HG02623 (cell line): ENCODE data around the gene AOAH.

Experiments
- ATAC-seq: cut with Tn5 transposase; IDR thresholded peaks from one replicate; pipeline ENCODE4 v1.9.1; 2021; ENCODE audit warnings: moderate library complexity; ENCODE audit not compliant: unreplicated experiment

The AOAH gene

GRCh38 chr7:36605261-36606051, 118.8 kb downstream of the AOAH start:
- no peak for ATAC-seq

- no peak for ATAC-seq
These were observed 119.5 kb downstream of the AOAH start for GRCh38 chr7:36604806-36605205.

GRCh38 chr7:36602934-36603887, 121.1 kb downstream of the AOAH start:
- ATAC-seq = no peak

GRCh38 chr7:36602511-36602910, 121.8 kb downstream of the AOAH start:
- ATAC-seq = no peak

DNA sequence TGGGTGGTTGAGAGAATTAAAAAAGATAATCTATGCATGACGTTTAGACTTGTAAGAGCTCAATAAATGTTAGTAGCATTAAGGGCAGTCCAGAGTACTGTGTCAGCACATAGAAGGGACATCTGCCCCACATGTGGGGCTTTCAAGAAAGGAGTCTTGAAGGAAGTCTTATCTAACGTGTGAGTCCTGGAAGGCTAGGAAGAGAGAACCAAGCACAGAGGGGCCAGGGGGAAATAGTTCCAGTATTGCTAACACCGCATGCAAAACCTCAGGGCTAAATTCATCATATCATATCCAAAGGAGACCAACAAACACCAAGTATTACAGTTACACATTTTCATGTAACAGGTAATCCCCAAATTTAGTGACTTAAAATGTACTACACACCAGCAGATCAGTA, 122.7 kb downstream of the AOAH start:
- ATAC-seq = no peak

DNA sequence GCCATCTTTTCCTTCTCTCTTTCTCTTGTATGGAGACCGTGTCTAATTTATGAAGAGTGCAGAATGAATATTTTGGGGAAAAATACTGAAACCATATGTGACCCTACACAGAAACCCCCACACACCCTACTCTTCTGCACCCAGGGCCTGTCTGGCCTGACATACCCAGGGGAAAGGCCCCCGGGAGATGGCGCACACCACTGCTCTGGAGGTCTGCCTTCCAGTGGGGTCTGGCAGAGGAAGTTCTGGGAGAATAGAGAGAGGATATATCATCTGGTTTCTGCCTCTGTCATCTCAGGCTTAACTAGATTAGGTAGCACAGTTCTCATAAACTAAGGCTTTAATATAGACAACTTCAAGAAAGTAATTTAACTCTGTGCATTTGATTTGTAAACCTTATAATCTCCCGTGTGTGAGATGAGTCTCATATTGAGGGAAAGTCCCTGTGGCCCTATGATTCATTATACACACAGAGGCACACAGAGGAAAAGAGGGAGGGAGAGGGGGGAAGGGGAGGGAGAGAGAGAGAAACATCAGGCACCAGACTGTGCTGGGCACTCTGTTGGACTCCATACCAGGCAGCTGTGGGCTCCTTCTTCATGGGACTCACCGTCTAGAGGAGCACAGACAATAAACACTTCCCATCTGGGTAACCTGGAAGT, 123.3 kb downstream of the AOAH start:
- ATAC-seq = no peak

- no peak for ATAC-seq
These were observed 124.0 kb downstream of the AOAH start for GRCh38 chr7:36600314-36600682.

GRCh38 chr7:36599645-36600313, 124.5 kb downstream of the AOAH start:
- ATAC-seq = no peak

DNA sequence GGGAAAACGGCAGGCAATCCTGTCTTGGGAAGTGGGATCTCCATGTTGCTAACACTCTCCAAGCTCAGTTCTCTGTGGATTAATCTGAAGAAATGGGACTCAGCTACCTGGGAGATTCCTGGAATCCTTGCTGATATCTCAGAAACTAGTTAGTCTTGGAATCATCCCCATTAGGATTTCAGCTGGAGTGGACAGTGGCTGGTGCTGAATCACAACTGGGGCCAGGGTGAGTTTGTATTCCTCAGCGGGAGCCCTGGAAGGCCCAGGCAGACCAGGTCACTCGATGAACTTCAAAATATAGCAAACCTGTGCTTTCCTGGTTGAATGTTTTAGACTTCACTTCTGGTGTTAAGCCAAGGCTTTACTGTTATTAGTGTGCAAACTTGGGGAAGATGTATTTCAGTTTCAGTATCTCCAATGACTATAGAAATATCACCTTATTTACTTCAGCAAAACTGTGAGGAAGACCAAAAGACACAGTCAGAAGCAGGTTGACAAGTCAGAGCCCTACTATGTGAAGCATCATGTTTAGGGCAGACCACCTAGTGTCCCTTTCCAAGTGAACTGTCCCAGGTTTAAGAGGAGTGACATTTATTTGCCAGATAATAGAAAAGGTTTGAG, 126.1 kb downstream of the AOAH start:
- no peak for ATAC-seq

DNA sequence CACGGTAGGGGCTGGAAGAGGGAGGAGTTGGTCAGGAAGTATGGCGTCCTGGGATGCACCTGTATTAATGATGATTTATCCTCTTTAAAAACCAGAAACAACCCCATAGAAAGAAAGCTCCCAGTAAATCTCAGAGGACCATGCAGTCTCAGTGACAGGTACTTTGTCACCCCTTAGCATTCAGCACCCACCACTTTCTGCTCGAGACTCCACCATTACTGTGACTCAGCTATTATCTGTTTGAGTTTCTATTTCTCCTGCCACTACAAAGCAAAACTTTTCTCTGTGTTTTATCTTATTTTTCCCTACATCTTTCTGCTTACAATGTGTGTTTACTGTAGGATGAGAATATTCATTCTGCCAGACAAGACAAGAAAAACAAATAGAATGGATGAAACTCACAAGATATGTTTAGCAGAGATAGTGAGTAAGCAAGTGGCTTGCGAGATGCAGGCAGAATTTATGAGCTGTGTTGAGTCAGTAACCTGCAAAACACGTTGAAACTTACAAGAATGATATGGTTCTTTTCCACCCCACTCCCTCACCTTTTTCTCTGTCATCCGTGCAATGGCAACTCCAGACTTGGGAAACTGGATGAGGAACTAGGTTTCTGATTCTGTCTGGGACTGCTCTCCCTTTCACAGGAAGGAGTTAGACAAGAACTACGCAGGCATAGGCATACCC, 127.1 kb downstream of the AOAH start:
- ATAC-seq = no peak

DNA sequence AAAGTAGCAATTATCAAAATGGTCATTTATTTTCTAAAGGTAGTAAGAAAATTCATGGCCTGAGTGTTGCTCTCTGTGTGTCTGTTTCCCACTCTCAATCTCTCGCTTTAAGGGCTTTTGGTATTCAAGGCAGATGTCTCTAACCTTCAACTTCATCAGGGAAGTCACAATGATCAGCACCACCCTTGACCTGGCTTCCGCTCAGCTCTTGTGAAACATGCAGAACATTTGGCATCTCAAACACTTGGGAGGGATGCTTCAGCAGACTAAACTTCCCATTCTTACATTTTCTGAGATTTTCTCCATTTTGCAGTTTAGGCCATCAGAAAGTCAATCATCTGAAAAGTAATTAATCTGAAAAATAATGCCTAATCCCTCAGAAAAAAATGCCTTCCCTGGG, 129.8 kb downstream of the AOAH start:
- no peak for ATAC-seq

DNA sequence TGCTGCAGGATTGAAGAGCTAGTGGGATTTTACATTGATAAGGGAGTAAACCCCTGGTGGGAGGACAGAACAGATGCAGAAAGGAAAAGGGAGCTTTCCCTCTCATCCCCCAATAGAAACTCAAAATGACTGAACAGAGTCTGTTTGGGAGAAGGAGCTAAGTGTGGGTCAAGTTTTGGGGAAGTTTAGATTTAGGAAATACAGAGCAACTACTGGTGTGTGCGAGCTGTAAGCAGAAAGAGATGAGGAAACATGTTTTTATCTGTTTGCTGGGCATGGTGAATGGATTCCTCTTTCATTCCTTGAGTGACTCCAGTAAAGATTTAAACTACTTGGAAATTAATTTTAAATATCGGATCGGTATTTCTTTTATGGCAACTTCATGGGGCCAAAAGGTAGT, 132.7 kb downstream of the AOAH start:
- ATAC-seq = no peak

- ATAC-seq = no peak
These were observed 134.9 kb downstream of the AOAH start for GRCh38 chr7:36589391-36589790.

GRCh38 chr7:36583318-36583717, 141.0 kb downstream of the AOAH start:
- ATAC-seq = no peak

- ATAC-seq = no peak
These were observed 148.5 kb downstream of the AOAH start for GRCh38 chr7:36575832-36576231.

- ATAC-seq = no peak
These were observed 151.2 kb downstream of the AOAH start for GRCh38 chr7:36573066-36573465.

GRCh38 chr7:36571190-36571560, 153.1 kb downstream of the AOAH start:
- ATAC-seq = no peak

- no peak for ATAC-seq
These were observed 153.6 kb downstream of the AOAH start for GRCh38 chr7:36570528-36571189.

DNA sequence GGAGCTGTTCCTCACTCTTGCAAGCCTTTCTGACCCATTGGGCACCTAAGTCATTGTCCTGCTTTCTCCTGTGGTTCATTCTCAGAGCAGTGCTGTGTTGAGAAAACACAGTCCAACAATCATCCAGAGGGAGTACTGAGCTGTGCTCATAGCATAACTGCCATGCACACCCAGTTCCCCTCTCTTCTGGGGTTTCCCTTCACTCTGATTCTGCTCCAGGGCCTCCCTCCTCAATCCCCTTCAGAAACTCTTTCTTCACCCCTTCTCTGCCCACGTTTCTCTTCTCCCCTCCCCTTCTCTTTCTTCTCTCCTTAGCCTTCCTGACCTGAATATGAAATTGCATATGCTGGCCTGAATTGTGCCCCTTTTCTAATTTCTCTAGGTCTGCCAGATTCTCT, 155.8 kb downstream of the AOAH start:
- ATAC-seq = no peak
